Measurements from ENCODE around the gene TMPRSS5.
"Not testable (repeated sequence)": the region's sequence is repeated elsewhere in the genome, so short reads cannot be mapped to it uniquely, and the experiment has no call there.

The TMPRSS5 gene
- 0.39 to 1.6 reads per million in 2 experiments for total RNA-seq

- DNase-seq (ENCODE audit: low read depth) = no peak
Measured at GRCh38 chr11:113705871-113706655, at the start of gene TMPRSS5. TMPRSS5 (minus strand) TSS chr11:113706308; CDS start chr11:113706224, 84 bp downstream.

GRCh38 chr11:113752932-113753331 lies 46.8 kb upstream of the TMPRSS5 start:
- no peak for DNase-seq (ENCODE audit: low read depth)

GRCh38 chr11:113736323-113736722 lies 30.2 kb upstream of the TMPRSS5 start:
- no peak for DNase-seq (ENCODE audit: low read depth)

GRCh38 chr11:113732092-113732491 lies 26.0 kb upstream of the TMPRSS5 start:
- DNase-seq (ENCODE audit: low read depth) = no peak

- no peak for DNase-seq (ENCODE audit: low read depth)
Measured at GRCh38 chr11:113730887-113731726, 25.0 kb upstream of the TMPRSS5 start.

- DNase-seq (ENCODE audit: low read depth) = no peak
Measured at GRCh38 chr11:113729456-113729855, 23.3 kb upstream of the TMPRSS5 start.

GRCh38 chr11:113728814-113729213 lies 22.7 kb upstream of the TMPRSS5 start:
- no peak for DNase-seq (ENCODE audit: low read depth)

- DNase-seq (ENCODE audit: low read depth) = no peak
Measured at GRCh38 chr11:113725913-113726312, 19.8 kb upstream of the TMPRSS5 start.

GRCh38 chr11:113725407-113725806 lies 19.3 kb upstream of the TMPRSS5 start:
- DNase-seq (ENCODE audit: low read depth) = no peak

GRCh38 chr11:113724778-113725177 lies 18.7 kb upstream of the TMPRSS5 start:
- no peak for DNase-seq (ENCODE audit: low read depth)

- no peak for DNase-seq (ENCODE audit: low read depth)
Measured at GRCh38 chr11:113723787-113724186, 17.7 kb upstream of the TMPRSS5 start.

- no peak for DNase-seq (ENCODE audit: low read depth)
Measured at GRCh38 chr11:113722934-113723333, 16.8 kb upstream of the TMPRSS5 start.

GRCh38 chr11:113722221-113722620 lies 16.1 kb upstream of the TMPRSS5 start:
- no peak for DNase-seq (ENCODE audit: low read depth)

- DNase-seq (ENCODE audit: low read depth) = no peak
Measured at GRCh38 chr11:113721462-113722066, 15.5 kb upstream of the TMPRSS5 start.

- DNase-seq (ENCODE audit: low read depth) = not testable (repeated sequence)
Measured at GRCh38 chr11:113720478-113720877, 14.4 kb upstream of the TMPRSS5 start.

- no peak for DNase-seq (ENCODE audit: low read depth)
Measured at GRCh38 chr11:113715882-113716625, 9.9 kb upstream of the TMPRSS5 start.

- DNase-seq (ENCODE audit: low read depth) = no peak
Measured at GRCh38 chr11:113715273-113715672, 9.2 kb upstream of the TMPRSS5 start.

GRCh38 chr11:113710989-113711388 lies 4.9 kb upstream of the TMPRSS5 start:
- no peak for DNase-seq (ENCODE audit: low read depth)

- DNase-seq (ENCODE audit: low read depth) = not testable (repeated sequence)
Measured at GRCh38 chr11:113703551-113703950, 2.6 kb downstream of the TMPRSS5 start.

- no peak for DNase-seq (ENCODE audit: low read depth)
Measured at GRCh38 chr11:113701491-113701890, 4.6 kb downstream of the TMPRSS5 start.

- DNase-seq (ENCODE audit: low read depth) = no peak
Measured at GRCh38 chr11:113698515-113698914, 7.6 kb downstream of the TMPRSS5 start.
